ENCODE data around the gene ERVFRD-1. TPM values are rescaled to one million over a fixed set of nuclear protein-coding genes. Genes with fewer than 3 reads are reported as not detected.

Gene ERVFRD-1
- total RNA-seq, 4 donors from 2014 or later, result 0.76 TPM; not detected in 3

DNA sequence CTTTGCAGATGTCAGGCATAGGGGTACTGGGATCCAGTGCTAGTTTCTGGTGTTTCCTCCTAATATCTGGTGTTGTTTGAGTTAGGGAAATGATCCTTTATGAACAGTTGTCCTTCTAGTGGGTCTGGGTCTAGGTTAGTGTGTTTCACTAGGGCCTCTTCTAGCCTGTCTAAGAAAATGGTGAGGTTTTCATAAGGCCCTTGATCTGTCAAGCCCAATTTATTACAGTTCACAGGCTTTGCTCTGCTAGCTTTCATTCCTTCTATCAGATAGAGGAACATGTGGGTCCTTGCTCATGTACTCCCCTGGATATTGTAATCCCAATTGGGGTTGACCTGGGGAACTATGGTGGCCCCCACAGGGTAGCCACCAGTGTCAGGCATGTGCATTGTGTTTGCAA lies 2.8 kb downstream of the ERVFRD-1 start:
- H3K9me3 ChIP-seq, result no peaks in the 10 kb centered on the region
- intact Hi-C loops (cut with DNase I), result no loop called here
- H3K36me3 ChIP-seq, result no peaks in the 10 kb centered on the region
- no peak overlapping the region for H3K4me3 ChIP-seq
- no peak for DNase-seq
- no peaks in the 10 kb centered on the region for H3K27me3 ChIP-seq
- H3K27ac ChIP-seq, result no peak overlapping the region
- TF ChIP-seq, protein P1, sequence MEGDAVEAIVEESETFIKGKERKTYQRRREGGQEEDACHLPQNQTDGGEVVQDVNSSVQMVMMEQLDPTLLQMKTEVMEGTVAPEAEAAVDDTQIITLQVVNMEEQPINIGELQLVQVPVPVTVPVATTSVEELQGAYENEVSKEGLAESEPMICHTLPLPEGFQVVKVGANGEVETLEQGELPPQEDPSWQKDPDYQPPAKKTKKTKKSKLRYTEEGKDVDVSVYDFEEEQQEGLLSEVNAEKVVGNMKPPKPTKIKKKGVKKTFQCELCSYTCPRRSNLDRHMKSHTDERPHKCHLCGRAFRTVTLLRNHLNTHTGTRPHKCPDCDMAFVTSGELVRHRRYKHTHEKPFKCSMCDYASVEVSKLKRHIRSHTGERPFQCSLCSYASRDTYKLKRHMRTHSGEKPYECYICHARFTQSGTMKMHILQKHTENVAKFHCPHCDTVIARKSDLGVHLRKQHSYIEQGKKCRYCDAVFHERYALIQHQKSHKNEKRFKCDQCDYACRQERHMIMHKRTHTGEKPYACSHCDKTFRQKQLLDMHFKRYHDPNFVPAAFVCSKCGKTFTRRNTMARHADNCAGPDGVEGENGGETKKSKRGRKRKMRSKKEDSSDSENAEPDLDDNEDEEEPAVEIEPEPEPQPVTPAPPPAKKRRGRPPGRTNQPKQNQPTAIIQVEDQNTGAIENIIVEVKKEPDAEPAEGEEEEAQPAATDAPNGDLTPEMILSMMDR (IDR thresholded peaks at IDR 0.05), result no peak
- TF ChIP-seq POLR2A (IDR thresholded peaks at IDR 0.05), result no peak
- H3K4me1 ChIP-seq, result peaks cover 0 to 7% (median 0%) of the 10 kb centered on the region in 3 donors

DNA sequence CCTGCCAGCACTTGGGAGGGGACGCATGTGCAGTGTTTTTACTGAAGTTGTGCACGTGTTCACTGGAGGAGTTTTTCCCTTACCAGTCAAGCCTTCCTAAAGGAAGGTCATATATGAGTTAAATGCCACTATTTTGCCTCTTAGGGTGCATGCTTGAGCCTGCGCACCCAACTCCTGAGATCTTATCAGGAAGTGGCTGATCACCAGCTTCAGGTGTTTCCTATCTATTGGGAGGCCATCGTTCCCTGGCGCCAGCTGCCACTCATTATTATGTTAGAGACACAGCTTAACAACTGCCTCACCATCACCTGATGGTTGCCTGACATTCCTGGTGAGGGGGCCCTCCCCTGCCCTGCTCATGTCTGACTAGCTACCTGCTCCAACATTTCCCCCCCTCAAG lies 8.5 kb downstream of the ERVFRD-1 start:
- Histone ChIP-seq H3K4me3 (no peak overlapping the region), H3K36me3 (peaks cover 0 to 17% (median 0%) of the 10 kb centered on the region in 3 donors), H3K27ac (no peak overlapping the region), H3K27me3 (no peaks in the 10 kb centered on the region), H3K9me3 (no peaks in the 10 kb centered on the region), H3K4me1 (no peaks in the 10 kb centered on the region)
- intact Hi-C loops (cut with DNase I), result no loop called here
- no peak for TF ChIP-seq POLR2A (IDR thresholded peaks at IDR 0.05)
- TF ChIP-seq, protein P1 (IDR thresholded peaks at IDR 0.05), result no peak
- no peak for DNase-seq
- 79 to 100% methylated on average over 4 to 5 of the region's 5 CpGs for WGBS, 2 donors

DNA sequence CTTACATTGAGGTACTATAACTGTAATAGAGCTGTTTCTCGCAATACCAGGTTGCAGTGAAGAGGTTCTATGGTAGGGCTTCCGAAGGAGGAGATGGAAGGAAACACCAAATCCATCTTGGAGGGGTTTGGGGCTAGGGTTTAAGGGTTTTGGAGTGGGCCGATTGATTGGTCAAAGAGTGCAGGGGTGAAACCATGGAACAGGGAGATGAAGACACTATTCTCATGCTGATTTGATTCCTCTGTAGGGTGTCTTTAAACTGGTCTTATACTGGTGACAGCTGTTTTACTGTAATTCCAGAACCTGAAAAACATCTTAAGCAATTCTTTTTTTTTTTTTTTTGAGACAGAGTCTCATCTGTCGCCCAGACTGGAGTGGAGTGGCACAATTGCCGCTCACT lies 10.1 kb downstream of the ERVFRD-1 start:
- no peak for DNase-seq
- Histone ChIP-seq H3K27me3 (no peaks in the 10 kb centered on the region), H3K9me3 (no peaks in the 10 kb centered on the region), H3K4me1 (peaks cover 0 to 3% (median 0%) of the 10 kb centered on the region in 3 donors), H3K36me3 (peaks cover 0 to 22% (median 0%) of the 10 kb centered on the region in 3 donors), H3K4me3 (no peak overlapping the region), H3K27ac (no peak overlapping the region)
- intact Hi-C loops (cut with DNase I), result no loop called here
- 92 to 99% methylated on average over 5 of the region's 5 CpGs for WGBS, 2 donors
- TF ChIP-seq, protein P1 (IDR thresholded peaks at IDR 0.05), result no peak
- TF ChIP-seq POLR2A (IDR thresholded peaks at IDR 0.05), result no peak

DNA sequence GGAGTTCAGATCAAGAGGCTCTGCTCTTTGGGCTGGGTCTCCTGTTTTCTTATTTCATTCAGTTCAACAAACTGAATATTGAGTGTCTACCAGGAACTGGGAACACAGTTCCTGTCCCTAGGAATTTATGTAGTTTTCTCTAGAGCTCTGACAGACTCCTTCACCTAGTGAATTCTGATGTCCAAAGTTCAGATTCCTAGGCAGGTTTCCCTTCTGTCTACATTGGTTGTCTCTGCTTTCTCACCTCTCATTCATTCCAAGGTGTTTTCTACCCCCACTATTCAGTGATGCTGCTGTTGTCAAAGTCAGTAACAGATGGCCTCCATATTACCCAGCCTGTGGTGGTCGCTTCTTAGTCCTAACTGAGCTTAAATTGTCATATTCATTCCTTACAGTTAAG lies 13.5 kb downstream of the ERVFRD-1 start:
- WGBS, 2 donors, result 100% methylated on average over 1 of the region's 1 CpG
- intact Hi-C loops (cut with DNase I), result no loop called here
- no peak for TF ChIP-seq POLR2A (IDR thresholded peaks at IDR 0.05)
- TF ChIP-seq, protein P1 (IDR thresholded peaks at IDR 0.05), result no peak
- peaks cover 0 to 18% (median 0%) of the 10 kb centered on the region in 3 donors for H3K36me3 ChIP-seq
- no peak for DNase-seq
- peaks cover 5 to 23% (median 15%) of the 10 kb centered on the region in 3 donors for H3K4me1 ChIP-seq
- H3K4me3 ChIP-seq, result no peak overlapping the region
- H3K27me3 ChIP-seq, result no peaks in the 10 kb centered on the region
- no peaks in the 10 kb centered on the region for H3K9me3 ChIP-seq
- no peak overlapping the region for H3K27ac ChIP-seq

DNA sequence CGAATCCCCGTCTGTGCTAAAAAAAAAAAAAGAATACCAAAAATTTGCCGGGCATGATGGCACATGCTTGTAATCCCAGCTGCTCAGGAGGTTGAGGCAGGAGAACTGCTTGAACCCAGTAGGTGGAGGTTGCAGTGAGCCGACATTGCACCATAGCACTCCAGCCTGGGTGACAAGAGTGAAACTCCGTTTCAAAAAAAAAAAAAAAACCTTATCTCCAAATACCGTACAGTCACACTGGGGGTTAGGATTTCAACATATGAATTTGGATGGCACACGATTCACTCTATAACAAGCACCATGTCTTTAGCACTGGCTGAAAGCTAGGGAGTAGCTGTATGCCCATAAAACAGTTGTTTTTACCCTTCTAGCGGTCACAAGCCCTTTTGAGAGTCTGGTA lies 14.0 kb downstream of the ERVFRD-1 start:
- H3K27me3 ChIP-seq, result no peaks in the 10 kb centered on the region
- H3K36me3 ChIP-seq, result peaks cover 0 to 18% (median 0%) of the 10 kb centered on the region in 3 donors
- no peak for DNase-seq
- H3K4me3 ChIP-seq, result no peak overlapping the region
- H3K9me3 ChIP-seq, result no peaks in the 10 kb centered on the region
- TF ChIP-seq, protein P1 (IDR thresholded peaks at IDR 0.05), result no peak
- TF ChIP-seq POLR2A (IDR thresholded peaks at IDR 0.05), result no peak
- peaks cover 5 to 28% (median 15%) of the 10 kb centered on the region in 3 donors for H3K4me1 ChIP-seq
- intact Hi-C loops (cut with DNase I), result no loop called here
- 87% methylated on average over 8 of the region's 8 CpGs for WGBS, 2 donors
- no peak overlapping the region for H3K27ac ChIP-seq
